Measurements from ENCODE around the gene NUDT14. TPM values are rescaled to one million over a fixed set of nuclear protein-coding genes. Genes with fewer than 3 reads are reported as not detected.

Gene NUDT14
- total and polyA plus RNA-seq, 2 of the 8 experiments (the other 6 are each of a cell fraction or from before 2014, with no cell fraction given): 25.5 to 33.3 TPM

- no peak for TF ChIP-seq TBP (IDR thresholded peaks at IDR 0.05; ENCODE audit: low read depth, low read length)
- no peak for TF ChIP-seq EP300 (IDR thresholded peaks at IDR 0.05; ENCODE audit: borderline replicate concordance in 1 of 2, low read depth in 2 of 2, low read length in 2 of 2)
These were observed 41.8 kb downstream of the NUDT14 start (continued) for GRCh38 chr14:105139212-105139825.
